ENCODE data around the gene PRKD2.

PRKD2 gene

GRCh38 chr19:46721269-46722003 lies 4.5 kb upstream of the PRKD2 start:
- Histone ChIP-seq H3K4me3 (no peak overlapping the region), H3K27ac (peak overlapping the region in 1 of 2 donors; percentile 0)
- DNase-seq (ENCODE audit: low spot score) = no peak
- no peak for TF ChIP-seq CTCF (IDR thresholded peaks at IDR 0.05)

GRCh38 chr19:46720503-46721239 lies 3.8 kb upstream of the PRKD2 start:
- Histone ChIP-seq H3K27ac (no peak overlapping the region), H3K4me3 (no peak overlapping the region)
- no peak for DNase-seq (ENCODE audit: low spot score)
- TF ChIP-seq CTCF (IDR thresholded peaks at IDR 0.05) = no peak

- DNase-seq (ENCODE audit: low spot score) = no peak
- no peak for TF ChIP-seq CTCF (IDR thresholded peaks at IDR 0.05)
- Histone ChIP-seq H3K4me3 (no peak overlapping the region), H3K27ac (no peak overlapping the region)
These were observed 3.0 kb upstream of the PRKD2 start for GRCh38 chr19:46719629-46720502.

GRCh38 chr19:46718934-46719622 lies 2.2 kb upstream of the PRKD2 start:
- Histone ChIP-seq H3K27ac (peak overlapping the region in 1 of 2 donors; percentile 92), H3K4me3 (no peak overlapping the region)
- TF ChIP-seq CTCF (IDR thresholded peaks at IDR 0.05) = no peak

GRCh38 chr19:46718157-46718933 lies 1.4 kb upstream of the PRKD2 start:
- peak overlapping the region; percentile 95 for H3K4me3 ChIP-seq
- H3K27ac ChIP-seq = peak overlapping the region; percentile 92 to 97
- TF ChIP-seq CTCF (IDR thresholded peaks at IDR 0.05) = no peak
- no peak for DNase-seq (ENCODE audit: low spot score)

More at GRCh38 chr19:46718934-46719622, 2.2 kb upstream of the PRKD2 start:
- DNase-seq (ENCODE audit: low spot score) = no peak

- TF ChIP-seq CTCF (IDR thresholded peaks at IDR 0.05) = no peak
- peak overlapping the region; percentile 92 to 97 for H3K27ac ChIP-seq
- H3K4me3 ChIP-seq = peak overlapping the region; percentile 95
- DNase-seq (ENCODE audit: low spot score) = no peak
These were observed 816 bp upstream of the PRKD2 start for GRCh38 chr19:46717716-46718143.
